ENCODE measurements around the gene RFC4.
"Not testable (repeated sequence)": the region's sequence is repeated elsewhere in the genome, so short reads cannot be mapped to it uniquely, and the experiment has no call there.

Gene RFC4

DNA sequence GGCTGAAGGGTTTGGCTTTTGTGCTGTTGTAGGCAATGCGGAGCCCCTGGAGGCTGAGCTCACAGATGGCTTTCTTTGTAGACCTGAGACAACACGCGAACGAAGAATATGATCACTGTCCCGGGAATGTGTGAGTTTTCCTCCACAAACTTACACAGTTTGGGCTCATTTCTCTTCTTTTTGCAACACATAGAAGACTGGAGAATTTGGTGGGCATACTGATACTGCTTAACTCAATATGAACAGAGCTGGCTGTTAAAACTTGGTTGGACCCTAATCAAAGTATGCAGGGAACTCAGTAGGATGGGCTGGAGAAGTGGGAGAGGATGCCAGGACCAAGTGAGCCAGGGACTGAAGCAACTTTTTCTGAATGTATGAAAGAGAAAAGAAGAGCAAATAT is 12.2 kb upstream of the RFC4 start:
- no peaks in the 10 kb centered on the region for H3K9me3 ChIP-seq (ENCODE audit: control extremely low read depth in 1 of 5, control insufficient read depth in 4 of 5, insufficient read depth in 2 of 5, low read depth in 1 of 5, low read length in 4 of 5)
- no peaks in the 10 kb centered on the region for H3K36me3 ChIP-seq (ENCODE audit: control insufficient read depth in 4 of 4, insufficient read depth in 4 of 4, low read length in 3 of 4)
- POLR2A ChIA-PET, result interaction anchor here (1.5 kb wide), 1 partner anchor 35 kb away, joined by 6 read pairs; the partner anchor contains the start of gene EIF4A2
- DNase-seq, result no peak
- H3K4me1 ChIP-seq (ENCODE audit: control extremely low read depth in 1 of 4, control insufficient read depth in 4 of 4, insufficient read depth in 4 of 4, low read length in 3 of 4), result peaks cover 0 to 11% (median 3%) of the 10 kb centered on the region in 4 experiments
- 100% methylated on average over 1 of the region's 5 CpGs for WGBS (ENCODE audit: insufficient coverage)
- peaks cover 0 to 3% (median 0%) of the 10 kb centered on the region in 5 experiments for H3K27me3 ChIP-seq (replicated peaks in 2 of 5; ENCODE audit: control insufficient read depth in 4 of 5, insufficient read depth in 5 of 5, low read length in 4 of 5)
- no peak overlapping the region for H3K4me3 ChIP-seq (ENCODE audit: control insufficient read depth in 1 of 7, extremely low read depth in 1 of 7, insufficient read depth in 4 of 7, low read depth in 2 of 7, low read length in 6 of 7)
- no peak overlapping the region for H3K27ac ChIP-seq (ENCODE audit: insufficient read depth in 1 of 2, low read depth in 1 of 2, low read length in 2 of 2, poor library complexity in 1 of 2, severe bottlenecking in 2 of 2)
- CTCF ChIA-PET, result interaction anchor here (0.5 to 7.0 kb wide), 4 partner anchors 12 to 269 kb away, joined by 3 to 78 read pairs (median 4); partner anchors contain the start of gene AHSG

DNA sequence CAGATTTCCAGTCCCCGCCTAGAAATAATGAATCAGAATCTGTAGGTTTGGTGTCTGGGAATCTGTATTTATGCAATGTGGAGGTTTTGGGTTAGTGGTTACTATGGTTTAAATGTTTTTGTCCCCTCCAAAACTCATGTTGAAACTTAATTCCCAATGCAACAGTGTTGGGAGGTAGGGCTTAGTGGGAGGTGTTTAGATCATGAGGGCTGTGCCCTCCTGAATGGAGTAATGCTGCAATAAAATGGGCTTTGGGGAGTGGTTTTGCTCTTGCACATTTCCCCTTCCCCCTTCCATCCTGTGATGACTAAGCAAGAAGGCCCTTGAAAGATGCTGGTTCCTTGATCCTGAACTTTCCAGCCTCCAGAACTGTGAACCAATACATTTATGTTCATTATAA is 9.2 kb upstream of the RFC4 start:
- peak in 2 of 3 donors; percentile 31 to 39 for DNase-seq
- CTCF ChIA-PET, result no interaction called here

DNA sequence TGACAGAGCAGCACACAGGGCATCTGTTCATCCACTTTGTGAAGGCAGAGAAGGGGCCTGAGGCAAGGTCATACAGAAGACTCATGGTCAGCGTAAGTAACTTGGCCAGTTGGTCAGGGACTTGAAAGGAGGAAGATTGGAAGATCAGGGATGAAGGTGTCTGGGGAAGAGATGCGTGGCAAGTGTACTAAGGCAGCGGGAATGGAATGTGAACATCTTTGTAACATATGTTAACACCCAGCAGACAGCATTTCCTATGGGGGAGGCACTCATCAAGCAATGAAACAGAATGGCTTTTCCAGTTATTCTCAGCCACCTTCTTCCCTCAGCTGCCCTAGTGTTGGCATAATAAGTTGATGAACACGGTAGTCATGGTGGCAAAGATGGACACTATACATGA is 7.8 kb upstream of the RFC4 start:
- no peak overlapping the region for H3K4me3 ChIP-seq (ENCODE audit: control insufficient read depth in 1 of 7, extremely low read depth in 1 of 7, insufficient read depth in 4 of 7, low read depth in 2 of 7, low read length in 6 of 7)
- no peak for DNase-seq
- ChIA-PET POLR2A (no interaction called here), CTCF (interaction anchor here (1.2 to 1.7 kb wide), 2 partner anchors 11 to 204 kb away, joined by 3 to 4 read pairs; no protein-coding TSS in a partner anchor)
- no peaks in the 10 kb centered on the region for H3K27me3 ChIP-seq (replicated peaks in 2 of 5; ENCODE audit: control insufficient read depth in 4 of 5, insufficient read depth in 5 of 5, low read length in 4 of 5)
- WGBS (ENCODE audit: insufficient coverage), result 88% methylated on average over 1 of the region's 4 CpGs
- H3K9me3 ChIP-seq (ENCODE audit: control extremely low read depth in 1 of 5, control insufficient read depth in 4 of 5, insufficient read depth in 2 of 5, low read depth in 1 of 5, low read length in 4 of 5), result no peaks in the 10 kb centered on the region
- no peaks in the 10 kb centered on the region for H3K36me3 ChIP-seq (ENCODE audit: control insufficient read depth in 4 of 4, insufficient read depth in 4 of 4, low read length in 3 of 4)
- H3K27ac ChIP-seq (ENCODE audit: insufficient read depth in 1 of 2, low read depth in 1 of 2, low read length in 2 of 2, poor library complexity in 1 of 2, severe bottlenecking in 2 of 2), result no peak overlapping the region
- H3K4me1 ChIP-seq (ENCODE audit: control extremely low read depth in 1 of 4, control insufficient read depth in 4 of 4, insufficient read depth in 4 of 4, low read length in 3 of 4), result peaks cover 0 to 11% (median 3%) of the 10 kb centered on the region in 4 experiments

More for the DNA sequence above, 9.2 kb upstream of the RFC4 start:
- Histone ChIP-seq H3K4me1 (ENCODE audit: control extremely low read depth in 1 of 4, control insufficient read depth in 4 of 4, insufficient read depth in 4 of 4, low read length in 3 of 4) (peaks cover 0 to 11% (median 3%) of the 10 kb centered on the region in 4 experiments), H3K4me3 (ENCODE audit: control insufficient read depth in 1 of 7, extremely low read depth in 1 of 7, insufficient read depth in 4 of 7, low read depth in 2 of 7, low read length in 6 of 7) (no peak overlapping the region), H3K27ac (ENCODE audit: insufficient read depth in 1 of 2, low read depth in 1 of 2, low read length in 2 of 2, poor library complexity in 1 of 2, severe bottlenecking in 2 of 2) (no peak overlapping the region), H3K36me3 (ENCODE audit: control insufficient read depth in 4 of 4, insufficient read depth in 4 of 4, low read length in 3 of 4) (no peaks in the 10 kb centered on the region), H3K9me3 (ENCODE audit: control extremely low read depth in 1 of 5, control insufficient read depth in 4 of 5, insufficient read depth in 2 of 5, low read depth in 1 of 5, low read length in 4 of 5) (no peaks in the 10 kb centered on the region), H3K27me3 (replicated peaks in 2 of 5; ENCODE audit: control insufficient read depth in 4 of 5, insufficient read depth in 5 of 5, low read length in 4 of 5) (no peaks in the 10 kb centered on the region)
- POLR2A ChIA-PET, result no interaction called here
- WGBS (ENCODE audit: insufficient coverage), result 100% methylated on average over 1 of the region's 1 CpG

DNA sequence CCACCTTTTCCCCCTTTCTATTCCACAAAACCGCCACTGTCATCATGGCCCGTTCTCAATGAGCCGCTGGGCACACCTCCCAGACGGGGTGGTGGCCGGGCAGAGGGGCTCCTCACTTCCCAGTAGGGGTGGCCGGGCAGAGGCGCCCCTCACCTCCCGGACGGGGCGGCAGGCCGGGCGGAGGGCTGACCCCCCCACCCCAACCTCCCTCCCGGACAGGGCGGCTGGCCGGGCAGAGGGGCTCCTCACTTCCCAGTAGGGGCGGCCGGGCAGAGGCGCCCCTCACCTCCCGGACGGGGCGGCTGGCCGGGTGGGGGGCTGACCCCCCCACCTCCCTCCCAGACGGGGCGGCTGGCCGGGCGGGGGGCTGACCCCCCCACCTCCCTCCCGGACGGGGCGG is 5.0 kb upstream of the RFC4 start:
- CTCF ChIA-PET, result interaction anchor here (1.5 kb wide), 1 partner anchor 10 kb away, joined by 6 read pairs; no protein-coding TSS in a partner anchor
- H3K27me3 ChIP-seq (replicated peaks in 2 of 5; ENCODE audit: control insufficient read depth in 4 of 5, insufficient read depth in 5 of 5, low read length in 4 of 5); DNase-seq; H3K36me3 ChIP-seq (ENCODE audit: control insufficient read depth in 4 of 4, insufficient read depth in 4 of 4, low read length in 3 of 4); H3K9me3 ChIP-seq (ENCODE audit: control extremely low read depth in 1 of 5, control insufficient read depth in 4 of 5, insufficient read depth in 2 of 5, low read depth in 1 of 5, low read length in 4 of 5); H3K27ac ChIP-seq (ENCODE audit: insufficient read depth in 1 of 2, low read depth in 1 of 2, low read length in 2 of 2, poor library complexity in 1 of 2, severe bottlenecking in 2 of 2); H3K4me3 ChIP-seq (ENCODE audit: control insufficient read depth in 1 of 7, extremely low read depth in 1 of 7, insufficient read depth in 4 of 7, low read depth in 2 of 7, low read length in 6 of 7); POLR2A ChIA-PET: not testable (repeated sequence)
- WGBS (ENCODE audit: insufficient coverage), result 100% methylated on average over 3 of the region's 29 CpGs
- H3K4me1 ChIP-seq (ENCODE audit: control extremely low read depth in 1 of 4, control insufficient read depth in 4 of 4, insufficient read depth in 4 of 4, low read length in 3 of 4), result peaks cover 7 to 21% (median 14%) of the 10 kb centered on the region in 4 experiments

- Histone ChIP-seq H3K4me1 (ENCODE audit: control extremely low read depth in 1 of 4, control insufficient read depth in 4 of 4, insufficient read depth in 4 of 4, low read length in 3 of 4) (peaks cover 7 to 24% (median 16%) of the 10 kb centered on the region in 4 experiments), H3K4me3 (ENCODE audit: control insufficient read depth in 1 of 7, extremely low read depth in 1 of 7, insufficient read depth in 4 of 7, low read depth in 2 of 7, low read length in 6 of 7) (no peak overlapping the region), H3K9me3 (ENCODE audit: control extremely low read depth in 1 of 5, control insufficient read depth in 4 of 5, insufficient read depth in 2 of 5, low read depth in 1 of 5, low read length in 4 of 5) (no peaks in the 10 kb centered on the region), H3K36me3 (ENCODE audit: control insufficient read depth in 4 of 4, insufficient read depth in 4 of 4, low read length in 3 of 4) (no peaks in the 10 kb centered on the region), H3K27ac (ENCODE audit: insufficient read depth in 1 of 2, low read depth in 1 of 2, low read length in 2 of 2, poor library complexity in 1 of 2, severe bottlenecking in 2 of 2) (no peak overlapping the region), H3K27me3 (replicated peaks in 2 of 5; ENCODE audit: control insufficient read depth in 4 of 5, insufficient read depth in 5 of 5, low read length in 4 of 5) (no peaks in the 10 kb centered on the region)
- ChIA-PET CTCF (interaction anchor here (1.1 to 1.5 kb wide), 2 partner anchors 11 to 196 kb away, joined by 4 to 6 read pairs; no protein-coding TSS in a partner anchor), POLR2A (no interaction called here)
- 90% methylated on average over 3 of the region's 5 CpGs for WGBS (ENCODE audit: insufficient coverage)
- no peak for DNase-seq
Observed at GRCh38 chr3:186810336-186810996, 4.2 kb upstream of the RFC4 start.

DNA sequence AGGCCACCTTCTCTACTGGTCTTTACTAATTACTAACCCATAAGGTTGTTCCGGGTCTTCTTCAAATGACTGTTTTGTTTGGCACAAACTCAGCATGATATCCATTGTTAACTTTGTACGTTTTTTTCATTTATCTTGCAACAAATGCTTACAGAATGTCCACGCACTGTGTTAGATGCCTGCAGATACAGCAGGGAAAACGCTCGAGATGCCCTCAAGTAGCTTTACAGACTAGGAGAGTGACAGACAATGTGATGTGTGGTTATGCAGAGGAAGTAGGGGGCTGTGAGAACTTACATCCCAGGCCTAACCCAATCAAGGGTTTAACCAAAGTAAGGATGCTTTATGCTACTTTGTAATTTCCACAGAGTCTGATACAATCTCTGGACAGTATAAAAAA is 949 bp upstream of the RFC4 start:
- Histone ChIP-seq H3K27me3 (replicated peaks in 2 of 5; ENCODE audit: control insufficient read depth in 4 of 5, insufficient read depth in 5 of 5, low read length in 4 of 5) (no peaks in the 10 kb centered on the region), H3K4me3 (ENCODE audit: control insufficient read depth in 1 of 7, extremely low read depth in 1 of 7, insufficient read depth in 4 of 7, low read depth in 2 of 7, low read length in 6 of 7) (peak overlapping the region in 5 of 7 experiments; percentile 85 to 98 (median 93)), H3K4me1 (ENCODE audit: control extremely low read depth in 1 of 4, control insufficient read depth in 4 of 4, insufficient read depth in 4 of 4, low read length in 3 of 4) (peaks cover 7 to 22% (median 19%) of the 10 kb centered on the region in 4 experiments), H3K27ac (ENCODE audit: insufficient read depth in 1 of 2, low read depth in 1 of 2, low read length in 2 of 2, poor library complexity in 1 of 2, severe bottlenecking in 2 of 2) (peak overlapping the region in 1 of 2 experiments; percentile 91), H3K9me3 (ENCODE audit: control extremely low read depth in 1 of 5, control insufficient read depth in 4 of 5, insufficient read depth in 2 of 5, low read depth in 1 of 5, low read length in 4 of 5) (no peaks in the 10 kb centered on the region), H3K36me3 (ENCODE audit: control insufficient read depth in 4 of 4, insufficient read depth in 4 of 4, low read length in 3 of 4) (peaks cover 3 to 16% (median 5%) of the 10 kb centered on the region in 4 experiments)
- DNase-seq, result peak in 2 of 3 donors; percentile 43 to 58
- ChIA-PET POLR2A (interaction anchor here (1.2 to 4.1 kb wide), 2 partner anchors 14 to 23 kb away, joined by 4 to 16 read pairs; partner anchors contain the start of gene EIF4A2), CTCF (interaction anchor here (1.0 to 2.9 kb wide), 2 partner anchors 11 to 15 kb away, joined by 3 to 16 read pairs; no protein-coding TSS in a partner anchor)
- 48% methylated on average over 3 of the region's 5 CpGs for WGBS (ENCODE audit: insufficient coverage)

DNA sequence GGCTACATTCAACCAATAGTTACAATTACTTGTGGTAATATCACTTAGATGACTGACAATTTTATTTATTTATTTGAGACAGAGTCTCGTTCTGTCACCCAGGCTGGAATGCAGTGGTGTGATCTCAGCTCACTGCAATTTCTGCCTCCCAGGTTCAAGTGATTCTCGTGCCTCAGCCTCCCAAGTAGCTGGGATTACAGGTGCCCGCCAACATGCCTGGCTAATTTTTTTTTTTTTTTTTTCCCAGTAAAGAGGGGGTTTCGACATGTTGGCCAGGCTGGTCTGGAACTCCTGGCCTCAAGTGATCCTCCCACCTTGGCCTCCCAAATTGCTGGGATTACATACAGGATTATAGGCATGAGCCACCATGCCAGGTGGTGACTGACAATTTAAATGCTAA is 2.8 kb downstream of the RFC4 start:
- Histone ChIP-seq H3K4me1 (ENCODE audit: control extremely low read depth in 1 of 4, control insufficient read depth in 4 of 4, insufficient read depth in 4 of 4, low read length in 3 of 4) (peaks cover 7 to 28% (median 19%) of the 10 kb centered on the region in 4 experiments), H3K36me3 (ENCODE audit: control insufficient read depth in 4 of 4, insufficient read depth in 4 of 4, low read length in 3 of 4) (peaks cover 5 to 38% (median 17%) of the 10 kb centered on the region in 4 experiments)
- not testable (repeated sequence) for H3K27ac ChIP-seq (ENCODE audit: insufficient read depth in 1 of 2, low read depth in 1 of 2, low read length in 2 of 2, poor library complexity in 1 of 2, severe bottlenecking in 2 of 2); H3K4me3 ChIP-seq (ENCODE audit: control insufficient read depth in 1 of 7, extremely low read depth in 1 of 7, insufficient read depth in 4 of 7, low read depth in 2 of 7, low read length in 6 of 7); H3K9me3 ChIP-seq (ENCODE audit: control extremely low read depth in 1 of 5, control insufficient read depth in 4 of 5, insufficient read depth in 2 of 5, low read depth in 1 of 5, low read length in 4 of 5); H3K27me3 ChIP-seq (replicated peaks in 2 of 5; ENCODE audit: control insufficient read depth in 4 of 5, insufficient read depth in 5 of 5, low read length in 4 of 5); DNase-seq
- 100% methylated on average over 3 of the region's 4 CpGs for WGBS (ENCODE audit: insufficient coverage)
- ChIA-PET CTCF (interaction anchor here (0.6 to 1.1 kb wide), 2 partner anchors 9 to 19 kb away, joined by 3 read pairs; no protein-coding TSS in a partner anchor), POLR2A (interaction anchor here (0.6 kb wide), 1 partner anchor 169 kb away, joined by 4 read pairs; no protein-coding TSS in a partner anchor)
